NCI-H460 (cell line): Measurements from ENCODE around the gene FCN1. TPM values are rescaled to one million over a fixed set of nuclear protein-coding genes. Genes with fewer than 3 reads are reported as not detected.

Experiments
- DNase-seq: peaks from one replicate; pipeline ENCODE4 v3.0.0-alpha.2; 2016; ENCODE audit warnings: low read depth; ENCODE audit errors: extremely low read depth
- total RNA-seq: library from RNA; depleted of rRNA; stranded (reverse); fragments of >200 nt; shearing (Covaris generic); gene quantifications from 2 replicates; pipeline ENCODE4 v1.2.3, GENCODE V29; 2014

Gene FCN1
- total RNA-seq, 1 experiment from 2014 or later, result not detected

DNA sequence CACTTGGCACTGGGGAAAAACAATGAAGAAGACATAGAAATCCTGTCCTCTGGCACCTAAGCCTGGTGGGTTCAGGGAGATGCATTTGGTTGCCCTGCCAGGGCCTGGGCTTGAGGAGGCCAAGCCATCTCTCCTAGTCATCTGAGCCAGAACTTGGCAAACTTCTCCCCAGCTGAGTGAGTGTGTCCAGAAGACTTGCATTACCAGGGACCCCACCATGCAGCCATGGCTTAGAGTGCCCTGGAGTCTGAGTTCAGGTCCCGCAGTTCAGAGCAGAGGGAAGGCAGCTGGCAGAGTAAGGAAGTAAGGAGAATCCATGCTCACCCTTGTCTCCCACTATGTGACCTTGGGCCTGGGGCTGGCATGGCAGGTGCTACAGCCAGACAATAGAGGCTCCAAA is 37.4 kb upstream of the FCN1 start:
- no peak for DNase-seq

DNA sequence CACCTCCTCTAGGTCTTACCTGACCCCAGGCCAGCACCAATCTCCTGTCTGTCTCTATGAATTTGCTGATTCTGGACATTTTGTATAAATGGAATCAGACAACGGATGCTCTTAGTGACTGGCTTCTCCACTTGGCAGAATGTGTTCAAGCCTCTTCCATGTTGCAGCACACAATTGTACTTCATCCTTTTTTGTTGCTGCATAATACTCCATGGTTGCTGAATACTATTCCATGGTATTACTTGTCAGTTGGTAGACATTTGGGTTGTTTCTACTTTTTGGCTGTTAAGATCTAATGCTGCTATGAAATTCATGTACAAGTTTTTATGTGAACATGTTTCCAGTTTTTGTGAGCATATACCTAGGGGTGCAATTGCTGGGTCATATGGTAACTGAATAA is 34.3 kb upstream of the FCN1 start:
- DNase-seq, result no peak

DNA sequence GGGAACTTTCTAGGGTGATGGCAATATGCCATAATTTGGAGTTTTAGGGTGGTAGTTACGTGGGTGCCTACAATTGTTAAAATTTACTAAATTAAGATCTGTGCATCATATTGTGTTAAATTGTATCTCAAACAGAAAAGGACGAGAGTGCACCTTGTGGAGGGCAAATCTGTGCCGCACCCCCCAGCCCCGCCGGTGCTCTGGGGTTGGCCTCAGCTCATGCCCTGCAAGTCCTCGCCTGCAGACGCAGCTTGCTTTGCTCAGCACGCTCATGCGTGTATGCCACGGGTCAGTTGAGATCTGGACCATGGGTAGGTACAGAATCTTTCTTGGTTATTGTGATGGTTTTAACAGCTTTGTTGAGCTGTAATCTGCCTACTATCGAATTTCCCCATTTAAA is 33.7 kb upstream of the FCN1 start:
- DNase-seq, result no peak

DNA sequence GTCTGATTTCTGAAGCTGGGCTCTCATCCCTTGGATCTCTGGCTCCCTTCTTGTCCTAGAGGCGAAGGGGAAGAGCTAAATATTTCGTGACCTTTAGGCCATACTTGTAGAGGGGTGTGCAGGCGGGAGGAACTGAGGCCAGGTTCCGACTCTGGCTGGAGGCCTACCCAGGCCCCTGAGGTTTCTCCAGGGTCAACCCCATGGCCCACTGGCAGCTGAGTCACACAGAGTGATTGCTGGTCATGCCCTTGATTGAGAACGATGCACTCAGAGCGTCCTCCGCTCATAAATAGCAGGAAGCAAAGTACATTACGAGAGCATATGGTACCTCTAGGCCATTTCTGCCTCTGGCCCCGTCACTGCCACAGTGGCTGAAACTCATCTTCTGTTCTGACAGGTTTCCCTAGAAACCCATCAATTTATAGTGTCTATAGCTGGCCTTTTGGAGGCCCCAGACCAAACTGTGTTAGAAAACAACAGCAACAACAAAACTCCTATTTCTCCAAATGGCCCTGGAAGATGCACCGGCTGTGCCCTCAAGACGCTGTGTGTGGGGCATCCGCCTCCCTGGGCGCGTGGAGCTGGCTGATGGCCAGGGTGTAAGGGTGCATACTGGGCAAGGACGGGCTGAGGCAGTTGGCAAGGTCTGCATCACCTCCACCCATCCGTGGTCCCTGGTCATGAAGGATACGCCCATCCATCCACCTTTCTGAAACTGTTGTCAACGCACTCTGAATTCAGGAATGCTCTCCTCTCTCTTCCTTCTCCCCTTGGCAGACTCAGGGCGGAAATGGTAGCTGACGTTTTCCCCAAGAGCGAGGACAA is 32.9 kb upstream of the FCN1 start:
- no peak for DNase-seq

DNA sequence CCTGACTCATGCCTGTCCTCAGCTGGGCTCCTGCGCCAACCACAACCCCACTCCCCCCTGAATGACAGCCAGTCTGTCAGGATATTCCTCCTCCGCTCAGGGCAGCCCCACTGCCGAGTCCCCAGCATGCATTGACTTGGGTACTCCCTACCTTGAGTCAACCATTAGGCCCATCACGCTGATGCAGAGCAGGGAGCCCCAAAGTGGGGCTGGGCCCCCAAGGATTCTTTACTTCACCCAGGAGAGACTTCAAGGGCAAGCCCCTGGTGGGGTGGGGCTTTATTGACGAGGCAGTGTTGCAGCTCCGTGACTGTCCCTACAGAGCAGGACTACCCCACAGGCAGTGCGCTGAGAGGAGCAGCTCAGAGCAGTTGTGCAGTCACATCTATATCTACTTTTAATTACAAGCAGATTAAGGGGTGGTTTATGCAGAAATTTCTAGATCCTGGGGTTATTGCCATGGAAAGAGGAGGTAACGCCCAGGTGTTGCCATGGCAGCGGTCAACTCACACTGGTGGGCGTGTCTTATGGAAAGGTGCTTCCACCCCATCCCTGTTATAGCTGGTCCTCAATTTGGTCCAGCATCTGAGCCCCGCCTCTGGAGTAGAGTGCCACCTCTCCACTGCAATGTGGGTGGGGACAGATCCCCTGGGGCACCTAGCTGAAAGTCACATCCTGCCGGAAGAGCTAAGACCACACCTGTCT is 32.1 kb upstream of the FCN1 start:
- DNase-seq, result no peak

DNA sequence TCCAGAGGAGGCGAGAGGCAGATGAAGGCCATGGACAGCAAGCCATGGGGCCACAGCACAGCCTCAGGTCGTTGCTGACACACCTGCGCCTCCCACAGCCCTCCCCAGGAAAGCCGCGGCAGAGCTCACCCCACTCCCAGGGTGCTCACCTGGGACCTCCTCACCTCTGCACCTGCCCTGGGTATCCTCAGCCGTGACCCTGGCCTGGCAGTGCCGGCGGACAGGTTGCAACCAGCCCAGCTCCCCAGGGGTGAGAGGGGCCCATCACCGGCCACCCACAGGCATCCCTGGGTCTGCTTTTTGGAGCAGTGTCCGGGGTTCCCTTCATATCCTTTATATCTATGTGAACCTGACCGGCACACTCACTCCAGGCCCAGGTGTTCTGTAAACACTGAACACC is 30.4 kb upstream of the FCN1 start:
- DNase-seq, result no peak

DNA sequence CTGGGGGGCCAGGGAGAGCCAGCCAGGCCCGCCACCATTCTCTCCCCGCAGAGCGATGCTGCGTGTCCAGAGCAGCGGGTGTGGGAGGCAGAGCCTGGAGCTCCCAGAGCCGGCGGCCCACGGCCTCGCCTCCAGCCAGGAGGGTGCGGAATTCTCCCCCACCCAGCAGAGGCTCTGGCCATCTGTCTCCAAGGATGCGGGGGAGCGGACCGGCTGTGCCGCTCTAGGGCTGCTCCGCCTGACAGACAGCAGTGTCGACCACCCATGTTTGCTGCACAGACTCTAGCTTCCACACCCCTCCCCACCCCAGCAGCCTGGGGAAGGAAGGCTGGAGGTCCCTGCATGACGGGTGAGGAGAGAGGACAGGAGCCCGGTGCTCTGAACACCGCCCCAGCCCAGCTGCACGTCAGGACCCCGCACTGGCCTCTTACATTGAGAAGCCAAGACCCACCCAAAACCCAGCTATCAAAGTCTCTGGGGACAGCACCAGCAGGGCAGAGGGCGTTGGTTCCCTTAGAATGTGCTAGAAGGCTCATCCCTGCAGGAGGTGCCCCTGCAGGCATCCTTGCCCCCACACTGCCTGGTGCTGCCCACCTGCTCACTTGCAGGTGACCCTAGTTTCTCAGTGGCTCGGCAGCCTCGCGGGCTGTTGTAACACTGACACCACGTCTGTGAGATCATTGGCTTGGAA is 29.7 kb upstream of the FCN1 start:
- no peak for DNase-seq

DNA sequence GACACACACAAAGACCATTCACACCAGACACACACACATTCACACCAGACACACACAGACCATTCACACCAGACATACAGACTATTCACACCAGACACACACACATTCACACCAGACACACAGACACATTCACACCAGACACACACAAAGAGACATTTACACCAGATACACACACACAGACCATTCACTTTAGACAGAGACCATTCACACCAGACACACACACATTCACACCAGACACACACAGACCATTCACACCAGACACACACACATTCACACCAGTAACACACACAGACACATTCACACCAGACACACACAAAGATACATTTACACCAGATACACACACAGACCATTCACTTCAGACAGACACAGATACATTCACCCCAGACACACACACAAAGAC is 29.0 kb upstream of the FCN1 start:
- no peak for DNase-seq

DNA sequence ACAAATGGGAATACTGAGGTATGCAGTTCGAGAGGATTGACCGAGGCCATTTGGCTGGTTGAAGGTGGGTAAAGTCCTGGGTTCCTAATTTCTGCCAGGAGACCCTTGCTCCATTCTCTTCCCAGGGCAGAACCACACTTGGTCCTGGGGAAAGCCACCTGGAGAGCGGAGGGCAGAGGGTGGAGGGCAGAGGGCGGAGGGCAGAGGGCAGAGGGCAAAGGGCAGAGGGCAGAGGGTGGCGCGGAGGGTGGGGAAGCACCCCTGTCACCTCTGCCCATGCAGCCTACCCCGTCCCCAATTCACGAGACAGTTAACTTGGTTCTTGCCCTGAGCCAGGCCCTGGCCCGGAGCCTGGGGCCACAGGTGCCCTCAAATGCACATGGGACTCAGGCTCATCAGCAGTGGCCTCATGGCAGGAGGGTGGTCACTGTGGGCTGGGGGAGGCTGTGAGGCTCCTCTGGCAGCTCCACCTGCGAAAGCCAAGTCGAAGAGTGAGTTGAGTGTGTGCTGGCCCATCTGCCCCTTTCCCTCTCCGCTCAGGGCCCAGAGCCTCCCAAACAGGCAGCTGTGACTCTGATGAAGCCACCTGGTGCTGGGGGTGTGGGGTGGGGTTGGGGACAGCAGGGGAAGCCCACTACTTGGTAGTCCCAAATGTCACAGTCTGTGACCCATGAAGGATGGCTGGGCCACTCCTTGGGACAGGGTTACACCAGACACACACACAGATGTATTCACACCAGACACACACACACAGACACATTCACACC is 28.0 kb upstream of the FCN1 start:
- no peak for DNase-seq

DNA sequence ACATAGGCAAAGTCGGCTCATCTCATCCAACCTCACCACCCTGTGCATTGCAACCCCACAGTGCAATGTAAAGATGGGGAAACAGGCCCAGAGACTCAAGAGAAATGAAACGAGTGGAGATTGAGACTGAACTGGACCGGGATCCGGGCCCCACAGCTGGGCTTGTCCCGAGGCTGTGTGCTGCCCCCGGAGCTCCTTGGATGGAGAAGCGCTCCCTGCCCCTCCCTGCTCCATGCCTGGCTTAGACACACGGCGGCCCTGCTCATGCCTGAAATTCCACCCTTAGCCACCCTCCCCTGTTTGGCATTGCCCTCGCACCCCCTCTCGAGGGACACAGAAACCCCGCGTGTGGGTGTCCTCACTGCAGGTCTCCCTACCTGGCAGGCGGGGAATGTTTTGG is 27.2 kb upstream of the FCN1 start:
- no peak for DNase-seq

DNA sequence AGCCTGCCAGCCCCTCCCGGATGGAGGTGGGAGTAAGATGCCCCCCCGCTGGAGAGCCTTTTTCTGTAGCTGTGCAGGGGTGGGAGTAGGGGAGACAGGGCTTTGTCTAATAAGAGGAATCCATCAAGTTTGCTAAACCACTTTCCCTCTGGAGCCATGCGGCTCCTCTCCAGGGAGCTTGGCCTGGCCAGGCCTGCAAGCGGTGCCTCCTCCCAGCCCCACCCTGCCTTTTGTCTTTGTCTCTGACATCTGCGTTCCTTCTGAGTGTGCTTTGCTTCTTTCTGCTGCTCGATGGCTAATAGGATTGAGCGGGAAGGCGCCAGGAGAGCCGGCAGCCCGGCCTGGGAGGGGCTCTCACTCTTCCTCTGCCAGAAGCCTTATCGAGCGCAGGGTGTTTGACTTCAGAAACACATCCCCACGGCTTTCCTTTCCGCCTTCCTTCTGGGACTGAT is 26.7 kb upstream of the FCN1 start:
- no peak for DNase-seq

DNA sequence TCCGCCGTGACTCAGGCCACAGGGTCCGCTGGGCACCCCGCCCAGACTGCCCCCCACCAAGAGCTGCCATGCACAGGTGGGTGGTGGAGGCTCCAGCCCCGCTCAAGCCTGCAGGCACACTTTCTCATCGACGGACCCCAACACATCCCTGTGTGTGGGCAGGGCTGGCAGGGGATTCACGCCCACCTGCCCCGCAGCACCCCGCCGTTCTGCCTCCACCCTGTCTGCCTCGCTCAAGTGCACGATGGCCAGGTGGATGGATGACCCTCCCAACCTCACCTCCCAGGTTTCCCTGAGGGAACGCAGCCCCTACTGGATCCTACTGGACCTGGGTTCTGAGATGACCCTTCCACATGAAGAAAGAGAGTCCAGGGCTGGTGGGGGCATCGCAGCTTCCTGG is 26.1 kb upstream of the FCN1 start:
- no peak for DNase-seq

DNA sequence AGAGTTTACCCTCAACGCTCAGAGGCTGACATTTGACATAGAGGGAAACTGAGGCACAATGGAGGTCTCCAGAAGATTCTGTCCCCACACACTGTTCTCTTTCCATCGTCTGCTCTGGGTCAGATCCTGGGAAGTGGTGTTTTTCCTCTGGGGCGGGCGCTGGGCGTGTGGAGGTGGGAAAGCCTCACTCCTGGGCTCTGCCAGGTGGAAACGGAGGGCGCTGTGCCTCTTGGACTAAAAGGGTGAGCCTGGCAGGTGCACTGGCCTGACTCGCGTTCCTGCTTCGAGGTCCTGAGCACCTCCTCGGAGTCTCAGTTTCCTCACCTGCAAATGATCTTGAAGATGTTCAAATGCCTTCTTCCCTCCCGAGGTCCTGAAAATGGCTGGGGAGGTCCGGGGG is 25.7 kb upstream of the FCN1 start:
- no peak for DNase-seq

DNA sequence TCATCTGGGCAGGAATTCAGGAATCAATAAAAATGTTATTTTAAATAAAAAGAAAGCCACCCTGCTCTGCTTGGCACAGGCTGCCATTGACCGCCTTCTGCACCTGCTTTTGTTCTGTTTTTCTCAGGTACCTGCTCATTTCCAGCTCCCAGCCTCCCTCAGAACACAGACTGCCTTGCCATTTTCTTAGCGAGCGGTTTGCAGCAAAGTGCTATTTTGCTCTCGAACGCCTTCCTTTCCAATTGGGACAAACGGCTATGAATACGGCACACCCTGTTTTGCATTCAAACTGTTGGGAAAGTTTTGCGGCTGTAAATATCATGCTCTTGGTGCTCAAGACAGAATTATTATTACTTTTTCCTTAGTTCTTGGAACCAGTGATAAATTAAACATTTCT is 25.1 kb upstream of the FCN1 start:
- DNase-seq, result no peak

DNA sequence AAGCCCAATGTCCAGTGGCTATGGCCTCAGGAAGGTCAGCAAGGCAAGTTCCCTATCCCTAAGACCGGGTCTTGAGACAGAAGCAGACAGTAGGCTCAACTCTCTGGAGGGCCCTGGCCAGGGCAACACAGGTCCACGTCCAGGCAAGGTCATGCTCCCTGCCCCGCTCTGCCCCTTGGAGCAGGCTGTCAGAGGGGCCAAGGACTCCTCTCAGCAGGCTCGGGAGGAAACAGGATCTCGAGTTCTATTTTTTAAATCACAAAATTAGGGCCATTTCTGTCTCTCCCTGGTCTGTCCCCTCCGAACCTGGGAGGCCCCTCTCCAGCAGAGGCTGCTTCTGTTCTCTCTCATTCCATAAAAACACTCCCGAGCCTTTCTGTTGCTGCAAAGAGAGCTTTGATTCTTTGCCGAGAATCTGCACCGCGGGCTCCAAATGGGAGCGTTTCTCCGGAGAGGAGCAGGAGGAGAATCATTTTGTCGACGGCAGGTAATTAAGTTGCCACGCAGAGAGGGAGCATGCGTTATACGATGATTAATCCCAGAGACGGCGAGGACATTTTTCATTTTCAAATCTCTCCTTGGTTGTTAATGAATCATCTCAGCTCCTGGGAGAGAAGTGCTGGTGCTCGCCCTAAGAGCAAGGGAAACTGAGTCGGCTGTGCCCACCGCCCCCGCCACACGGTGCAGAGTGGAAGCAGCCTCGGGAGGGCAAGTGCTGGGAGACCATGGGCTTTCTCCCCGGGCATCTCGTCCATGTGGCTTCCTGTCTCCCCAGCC is 24.5 kb upstream of the FCN1 start:
- no peak for DNase-seq

DNA sequence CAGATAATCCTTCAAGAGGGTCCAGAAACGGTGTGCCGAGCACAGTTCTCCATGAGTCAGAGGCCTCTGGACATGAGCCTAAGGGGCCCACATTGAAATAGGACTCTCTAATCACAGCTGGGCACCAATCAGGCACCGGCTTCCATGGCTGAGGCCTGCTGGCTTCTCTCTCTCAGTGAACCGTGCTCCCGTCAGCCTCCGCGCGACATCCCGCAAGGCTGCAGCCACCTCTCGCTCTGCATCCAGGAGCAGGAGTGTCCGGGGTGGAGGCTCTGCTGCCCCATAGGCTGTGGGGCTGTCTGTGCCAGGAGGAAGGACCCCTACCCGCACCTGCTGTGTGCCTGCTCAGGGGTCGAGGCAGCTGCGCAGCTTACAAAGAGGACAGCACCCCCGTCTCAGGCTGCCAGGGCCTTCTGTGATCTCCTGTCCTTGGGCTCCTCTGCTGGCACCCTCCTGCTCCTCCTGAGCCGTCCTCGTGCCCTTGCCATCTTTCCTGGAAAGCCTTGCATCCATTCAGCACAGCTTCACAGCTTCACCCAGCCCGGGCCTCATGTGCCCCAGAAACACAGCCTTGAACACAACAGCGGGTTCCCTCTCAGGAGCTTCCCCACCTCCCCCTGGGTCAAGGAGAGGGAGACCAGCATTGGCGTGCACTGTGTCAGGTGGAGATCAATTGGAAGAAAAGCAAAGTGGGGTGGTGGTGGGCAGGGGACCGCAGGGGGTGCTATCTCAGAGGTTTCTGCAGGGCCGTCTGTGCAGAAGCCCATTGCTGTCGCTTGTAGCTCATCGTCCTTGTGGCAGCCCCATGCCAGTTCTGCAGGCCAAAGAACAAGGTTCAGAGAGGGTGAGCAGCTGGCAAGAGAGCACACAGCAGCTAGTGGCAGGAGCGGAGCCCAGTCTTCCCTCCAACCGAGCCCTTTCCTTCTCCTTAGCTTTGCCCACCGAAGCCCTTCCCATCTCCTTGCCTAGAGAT is 22.8 kb upstream of the FCN1 start:
- DNase-seq, result no peak

DNA sequence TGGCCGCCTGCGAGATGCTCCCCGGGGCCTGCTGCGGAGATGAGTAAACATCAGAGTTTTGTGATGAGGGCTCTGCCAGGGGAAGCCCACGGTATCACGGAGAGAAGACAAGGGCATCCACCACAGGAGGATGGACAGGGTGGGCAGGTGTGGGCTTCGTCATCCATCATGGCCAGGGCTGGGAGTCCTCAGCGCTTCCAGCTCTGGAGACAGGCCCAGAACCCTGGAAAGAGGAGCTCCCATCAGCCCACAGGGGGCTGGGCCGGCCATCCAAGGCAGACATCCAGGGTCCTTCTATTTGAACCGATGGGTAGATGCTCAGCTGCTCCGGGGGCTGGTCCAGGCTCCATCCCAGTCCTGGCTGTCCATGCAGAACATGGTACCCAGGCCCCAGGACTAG is 22.1 kb upstream of the FCN1 start:
- DNase-seq, result no peak

DNA sequence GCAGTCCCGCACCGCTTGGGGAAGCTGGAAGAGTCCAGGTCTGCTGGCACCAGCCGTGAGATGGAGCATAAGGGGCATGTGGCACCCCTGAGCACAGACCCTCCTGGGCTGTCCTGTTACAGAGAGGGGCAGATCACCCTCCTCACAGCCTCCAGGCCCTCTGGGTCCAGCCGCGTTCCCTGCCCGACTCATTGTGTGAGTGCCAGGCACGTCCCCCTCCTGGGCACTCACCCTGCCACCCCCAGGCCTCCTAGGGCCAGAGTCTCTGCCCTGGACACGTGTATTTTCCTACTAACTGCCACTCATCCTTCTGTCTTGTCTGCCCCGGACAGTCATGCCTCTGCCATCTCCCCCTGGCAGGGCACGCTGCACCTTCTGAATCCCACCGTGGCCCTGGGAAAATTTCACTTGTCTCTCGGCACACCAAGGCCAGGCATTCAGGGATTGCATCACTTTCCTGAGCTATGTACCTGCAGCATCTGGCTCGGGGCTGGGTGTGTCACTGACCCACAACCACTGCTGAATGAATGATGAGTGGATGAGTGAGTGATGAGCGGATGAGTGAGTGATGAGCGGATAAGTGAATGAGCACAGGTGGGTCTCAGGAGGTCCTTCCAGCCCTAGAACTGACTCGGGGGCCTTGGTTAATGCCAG is 21.5 kb upstream of the FCN1 start:
- DNase-seq, result no peak
